ENCODE measurements around the gene FMN1.

- TF ChIP-seq SP1 (IDR thresholded peaks at IDR 0.05): no peak
- TF ChIP-seq FOXK2 (IDR thresholded peaks at IDR 0.05): no peak
These were observed 126.0 kb downstream of the FMN1 start for GRCh38 chr15:33068511-33068990.

Measured in HEK293T (cell line).